B cell (primary cell): ENCODE measurements around the gene SPINK5.

ENCODE experiments used
- EZH2 ChIP-seq: IDR thresholded peaks from 2 replicates; pipeline ENCODE4 v1.6.1; 2012; ENCODE audit warnings: borderline replicate concordance, low read depth, mild to moderate bottlenecking, moderate library complexity, low read length; ENCODE audit not compliant: insufficient read depth, poor library complexity, severe bottlenecking
- TF ChIP-seq, protein P1 (sequence below): fragments of 200-600 bp; IDR thresholded peaks from one replicate; pipeline ENCODE4 v1.8.0; 2022; ENCODE audit warnings: antibody characterized with exemption, mild to moderate bottlenecking

DNA sequence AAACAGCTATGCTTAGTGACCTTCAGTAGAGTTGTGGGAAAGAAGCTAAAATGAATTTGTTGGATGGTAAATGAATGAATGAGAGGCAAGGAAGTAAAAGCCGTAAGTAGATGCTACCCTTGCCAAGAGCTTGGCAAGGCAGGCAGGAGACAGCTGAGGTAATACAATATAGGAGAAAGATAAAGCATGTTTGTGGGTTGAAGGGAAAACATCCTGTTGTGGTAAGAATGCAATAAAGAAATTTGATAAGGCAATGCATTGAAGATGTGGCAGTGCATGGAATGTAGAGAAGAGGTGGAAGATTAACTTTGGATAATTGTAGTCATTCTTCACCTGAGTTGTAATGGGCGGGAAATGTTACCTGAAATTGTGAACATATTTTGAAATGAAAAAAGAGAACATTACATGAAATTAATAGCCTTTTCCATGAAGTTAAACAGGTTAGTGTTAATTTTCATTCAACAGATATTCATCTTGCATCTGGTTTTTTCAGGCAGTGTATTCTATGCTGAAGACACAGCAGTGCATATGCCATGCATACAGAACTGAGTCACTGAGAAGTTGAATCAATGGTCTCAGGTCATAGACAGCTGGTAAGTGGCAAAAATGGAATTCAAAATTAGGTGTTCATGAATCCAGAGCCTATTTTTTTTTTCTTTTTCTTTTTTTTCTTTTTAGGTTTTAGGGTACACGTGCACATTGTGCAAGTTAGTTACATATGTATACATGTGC, 43.4 kb upstream of the SPINK5 start:
- TF ChIP-seq, protein P1, sequence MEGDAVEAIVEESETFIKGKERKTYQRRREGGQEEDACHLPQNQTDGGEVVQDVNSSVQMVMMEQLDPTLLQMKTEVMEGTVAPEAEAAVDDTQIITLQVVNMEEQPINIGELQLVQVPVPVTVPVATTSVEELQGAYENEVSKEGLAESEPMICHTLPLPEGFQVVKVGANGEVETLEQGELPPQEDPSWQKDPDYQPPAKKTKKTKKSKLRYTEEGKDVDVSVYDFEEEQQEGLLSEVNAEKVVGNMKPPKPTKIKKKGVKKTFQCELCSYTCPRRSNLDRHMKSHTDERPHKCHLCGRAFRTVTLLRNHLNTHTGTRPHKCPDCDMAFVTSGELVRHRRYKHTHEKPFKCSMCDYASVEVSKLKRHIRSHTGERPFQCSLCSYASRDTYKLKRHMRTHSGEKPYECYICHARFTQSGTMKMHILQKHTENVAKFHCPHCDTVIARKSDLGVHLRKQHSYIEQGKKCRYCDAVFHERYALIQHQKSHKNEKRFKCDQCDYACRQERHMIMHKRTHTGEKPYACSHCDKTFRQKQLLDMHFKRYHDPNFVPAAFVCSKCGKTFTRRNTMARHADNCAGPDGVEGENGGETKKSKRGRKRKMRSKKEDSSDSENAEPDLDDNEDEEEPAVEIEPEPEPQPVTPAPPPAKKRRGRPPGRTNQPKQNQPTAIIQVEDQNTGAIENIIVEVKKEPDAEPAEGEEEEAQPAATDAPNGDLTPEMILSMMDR, result no peak
- TF ChIP-seq EZH2, result no peak
